Pancreas (tissue), 10 donors: ENCODE measurements around the gene ITPKA. TPM values are rescaled to one million over a fixed set of nuclear protein-coding genes. Genes with fewer than 3 reads are reported as not detected.

Source experiments
- ATAC-seq, 4 donors: fragments of 200-7000 bp; cut with Tn5 transposase; one replicate each; pipeline versions ENCODE4 v1.8.0 to v1.9.1; 2020; ENCODE audit warnings: mild to moderate bottlenecking in 4 of 4, moderate library complexity in 4 of 4
- DNase-seq, 6 donors: peaks; one replicate each; pipeline ENCODE4 v3.0.0-alpha.2; 2020
- FAIRE-seq: peaks from 2 replicates; lab custom pipeline; 2012; peaks lifted over from hg19 to GRCh38; lab: Jason Lieb, UNC
- H3K27ac ChIP-seq, 4 donors: fragments of 200-600 bp; sonication (generic); 1 replicate in 3 of 4; 2 replicates in 1 of 4; pipeline versions ENCODE4 v1.5.0 to v1.8.0; 2020
- H3K27me3 ChIP-seq, 4 donors: fragments of 200-600 bp; one replicate each; pipeline ENCODE4 v1.8.0; 2021
- H3K36me3 ChIP-seq, 3 donors: fragments of 200-600 bp; sonication (generic) in 1 of 3; one replicate each; pipeline versions ENCODE4 v1.5.0 to v1.8.0; 2020 to 2021
- H3K4me1 ChIP-seq, 3 donors: fragments of 200-600 bp; one replicate each; pipeline ENCODE4 v1.8.0; 2021
- H3K4me3 ChIP-seq, 4 donors: fragments of 200-600 bp; sonication (generic) in 2 of 4; one replicate each; pipeline versions ENCODE4 v1.5.0 to v1.8.0; 2020 to 2021
- H3K9me3 ChIP-seq, 4 donors: fragments of 200-600 bp; one replicate each; pipeline ENCODE4 v1.8.0; 2021
- CTCF ChIP-seq, 4 donors: fragments of 200-600 bp; sonication (generic) in 3 of 4; IDR thresholded peaks; one replicate each; pipeline versions ENCODE4 v1.5.0 to v1.8.0; 2021; ENCODE audit warnings: antibody characterized with exemption in 4 of 4
- WGBS, 2 donors: extraction: QIAGEN DNeasy Blood & Tissue Kit; methylation state at CpG; one replicate each; pipeline ENCODE4 v1.1.7; 2013; 5-methylcytosine and 5-hydroxymethylcytosine counted together
- intact Hi-C, 3 donors: fragments of 100-400 bp; cut with DNase I; formaldehyde crosslinking; loops; one replicate each; pipeline versions ENCODE4 v1.11.1 to v1.14.2; 2022
- polyA plus RNA-seq, 2 donors: library from polyadenylated mRNA; stranded (reverse); fragments of 200-250 nt; gene quantifications; one replicate each; pipeline ENCODE4 v1.2.3, GENCODE V29; 2013
- total RNA-seq, 6 donors: library from RNA; stranded (reverse); fragmentation: NEBNext Ultra II Directional in 4 of 6; extraction: Animal tissue kit (Norgen Biotek cat#: 25700) in 4 of 6; gene quantifications; one replicate each; pipeline versions ENCODE4 v1.2.1 to v1.2.4, GENCODE V29; 2021 to 2023
- donor health status: healthy with polysubstance abuse.
- donor health status: DM: no; HTN: no; CAD: no; lungs with moderate emphysema.
- donor health status: DM: no; HTN: no; CAD: no.
- donor health status: control.
- donor health status: control.
- donor health status: Bipolar disorder and iron deficiency.
- donor health status: DM: yes; HTN: yes; CAD: no.
- donor health status: DM: no; HTN: no; CAD: no.
- donor health status: DM: no; HTN: no; CAD: no.
- donor health status: DM: yes; HTN: yes; CAD: no.

The ITPKA gene
- total and polyA plus RNA-seq, 8 donors: 0.64 to 2.8 (median 1.1) TPM

- FAIRE-seq: no peak
- H3K36me3 ChIP-seq: no peaks in the 10 kb centered on the region
- H3K27me3 ChIP-seq: no peaks in the 10 kb centered on the region
- no peak for DNase-seq
- H3K9me3 ChIP-seq: no peaks in the 10 kb centered on the region
- no peak for TF ChIP-seq CTCF (IDR thresholded peaks at IDR 0.05)
- ATAC-seq: no peak
- 10 to 13% methylated on average over 15 of the region's 15 CpGs for WGBS, 2 donors
- H3K4me3 ChIP-seq: peak overlapping the region; percentile 34 to 71 (median 51)
- intact Hi-C loops: no loop called here
- H3K4me1 ChIP-seq: peaks cover 0 to 12% (median 8%) of the 10 kb centered on the region in 3 donors
- peak overlapping the region in 1 of 4 donors; percentile 32 for H3K27ac ChIP-seq
These were observed 973 bp upstream of the ITPKA start for GRCh38 chr15:41492597-41493204.

GRCh38 chr15:41493902-41494189, 172 bp downstream of the ITPKA start:
- Histone ChIP-seq H3K27me3 (no peaks in the 10 kb centered on the region), H3K9me3 (no peaks in the 10 kb centered on the region), H3K4me1 (peaks cover 0 to 12% (median 8%) of the 10 kb centered on the region in 3 donors), H3K27ac (no peak overlapping the region), H3K4me3 (peak overlapping the region; percentile 7 to 71 (median 45)), H3K36me3 (no peaks in the 10 kb centered on the region)
- no peak for TF ChIP-seq CTCF (IDR thresholded peaks at IDR 0.05)
- intact Hi-C loops: no loop called here
- no peak for DNase-seq
- WGBS, 2 donors: 1 to 5% methylated on average over 16 to 41 of the region's 41 CpGs
- peak in 1 of 4 donors; percentile 5 for ATAC-seq
- no peak for FAIRE-seq

- no peak for FAIRE-seq
- ATAC-seq: peak in 1 of 4 donors; percentile 20
- Histone ChIP-seq H3K9me3 (no peaks in the 10 kb centered on the region), H3K36me3 (no peaks in the 10 kb centered on the region), H3K4me3 (peak overlapping the region; percentile 7 to 71 (median 45)), H3K27ac (no peak overlapping the region), H3K27me3 (no peaks in the 10 kb centered on the region), H3K4me1 (peaks cover 0 to 12% (median 8%) of the 10 kb centered on the region in 3 donors)
- DNase-seq: peak in 4 of 6 donors; percentile 25 to 83 (median 66)
- 5 to 9% methylated on average over 59 to 77 of the region's 77 CpGs for WGBS, 2 donors
- intact Hi-C loops: no loop called here
- no peak for TF ChIP-seq CTCF (IDR thresholded peaks at IDR 0.05)
These were observed 682 bp downstream of the ITPKA start for GRCh38 chr15:41494190-41494921.

- H3K27ac ChIP-seq: peak overlapping the region in 2 of 4 donors; percentile 22 to 43
- H3K9me3 ChIP-seq: no peaks in the 10 kb centered on the region
- TF ChIP-seq CTCF (IDR thresholded peaks at IDR 0.05): no peak
- no peak for FAIRE-seq
- H3K27me3 ChIP-seq: no peaks in the 10 kb centered on the region
- 42 to 45% methylated on average over 57 to 60 of the region's 60 CpGs for WGBS, 2 donors
- peaks cover 0 to 12% (median 8%) of the 10 kb centered on the region in 3 donors for H3K4me1 ChIP-seq
- peak in 1 of 4 donors; percentile 5 for ATAC-seq
- peak overlapping the region in 2 of 4 donors; percentile 15 to 30 for H3K4me3 ChIP-seq
- intact Hi-C loops: no loop called here
- DNase-seq: peak in 3 of 6 donors; percentile 30 to 83 (median 67)
- no peaks in the 10 kb centered on the region for H3K36me3 ChIP-seq
These were observed 1.5 kb downstream of the ITPKA start for GRCh38 chr15:41494922-41495735.
